ENCODE measurements around the gene TERB2. TPM values are rescaled to one million over a fixed set of nuclear protein-coding genes. Genes with fewer than 3 reads are reported as not detected.
"Not testable (repeated sequence)": the region's sequence is repeated elsewhere in the genome, so short reads cannot be mapped to it uniquely, and the experiment has no call there.

The TERB2 gene
- polyA plus RNA-seq, 1 donor (not counting 4 experiments of a cell fraction or from before 2014, with no cell fraction given) = not detected

DNA sequence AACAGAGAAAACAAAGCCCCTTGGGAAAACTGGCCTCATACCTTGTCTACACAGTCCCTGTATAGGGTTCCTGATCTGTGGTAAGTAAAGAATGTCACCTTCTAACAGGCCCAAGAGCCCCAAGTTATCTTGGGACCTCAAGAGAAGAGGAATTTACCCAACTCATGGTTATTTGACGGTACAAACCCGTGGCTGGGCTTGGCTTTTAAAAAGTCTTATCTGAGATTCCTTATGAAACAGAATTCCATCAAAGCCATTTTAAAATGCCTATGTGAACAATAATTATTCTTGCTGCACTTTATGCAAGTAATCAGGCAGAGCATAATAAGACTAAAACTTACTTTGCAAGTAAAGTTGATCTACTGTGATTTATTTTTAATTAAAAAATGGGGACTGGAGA, 52.6 kb downstream of the TERB2 start:
- no peaks in the 10 kb centered on the region for H3K27me3 ChIP-seq (ENCODE audit: control insufficient read depth, extremely low read depth, insufficient read depth, low read length)
- no peak overlapping the region for H3K4me2 ChIP-seq (ENCODE audit: control insufficient read depth, extremely low read depth, insufficient read depth, low read depth, low read length)
- no peak overlapping the region for H3K27ac ChIP-seq (ENCODE audit: control insufficient read depth, insufficient read depth, low read length)
- no peak overlapping the region for H3K9ac ChIP-seq (ENCODE audit: control insufficient read depth, extremely low read depth, insufficient read depth, low read length)
- dilution Hi-C loops (cut with MboI; ENCODE audit: extremely low pct_ligation_motif_present, low sequenced_read_pairs) = no loop called here
- no peaks in the 10 kb centered on the region for H3K9me3 ChIP-seq (ENCODE audit: control insufficient read depth, low read depth, low read length)
- H2AFZ ChIP-seq (ENCODE audit: control insufficient read depth, low read length) = no peak overlapping the region
- H3K36me3 ChIP-seq (ENCODE audit: control insufficient read depth in 2 of 2, extremely low read depth in 1 of 2, insufficient read depth in 2 of 2, low read length in 2 of 2) = no peaks in the 10 kb centered on the region
- H4K20me1 ChIP-seq (ENCODE audit: control insufficient read depth, extremely low read depth, insufficient read depth, low read length) = no peaks in the 10 kb centered on the region
- H3K4me1 ChIP-seq (ENCODE audit: control insufficient read depth, extremely low read depth, insufficient read depth, low read length) = no peaks in the 10 kb centered on the region
- no peaks in the 10 kb centered on the region for H3K9me1 ChIP-seq (ENCODE audit: control insufficient read depth, extremely low read depth, insufficient read depth, low read length)
- no peak for FAIRE-seq
- no peak for DNase-seq (ENCODE audit: low read depth, low spot score)
- H3K4me3 ChIP-seq (ENCODE audit: control insufficient read depth in 2 of 3, extremely low read depth in 1 of 3, insufficient read depth in 2 of 3, low read depth in 1 of 3, low read length in 3 of 3) = no peak overlapping the region
- TF ChIP-seq CTCF (optimal IDR thresholded peaks at IDR 0.05 in 1 of 3, IDR thresholded peaks at IDR 0.05 in 1 of 3, conservative IDR thresholded peaks at IDR 0.05 in 1 of 3; ENCODE audit: extremely low read depth in 1 of 3, insufficient read depth in 2 of 3, low read length in 3 of 3) = no peak
- TF ChIP-seq EZH2 (IDR thresholded peaks at IDR 0.05; ENCODE audit: low read length) = no peak
- H3K79me2 ChIP-seq (ENCODE audit: control insufficient read depth, insufficient read depth, low read length) = no peaks in the 10 kb centered on the region

DNA sequence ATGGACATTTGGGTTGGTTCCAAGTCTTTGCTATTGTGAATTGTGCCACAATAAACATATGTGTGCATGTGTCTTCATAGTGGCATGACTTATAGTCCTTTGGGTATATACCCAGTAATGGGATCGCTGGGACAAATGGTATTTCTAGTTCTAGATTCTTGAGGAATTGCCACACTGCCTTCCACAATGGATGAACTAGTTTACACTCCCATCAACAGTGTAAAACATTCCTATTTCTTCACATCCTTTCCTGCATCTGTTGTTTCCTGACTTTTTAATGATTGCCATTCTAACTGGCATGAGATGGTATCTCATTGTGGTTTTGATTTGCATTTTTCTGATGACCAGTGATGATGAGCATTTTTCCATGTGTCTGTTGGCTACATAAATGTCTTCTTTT, 58.6 kb downstream of the TERB2 start:
- H3K27me3 ChIP-seq (ENCODE audit: control insufficient read depth, extremely low read depth, insufficient read depth, low read length); DNase-seq (ENCODE audit: low read depth, low spot score); H3K9me1 ChIP-seq (ENCODE audit: control insufficient read depth, extremely low read depth, insufficient read depth, low read length); H3K27ac ChIP-seq (ENCODE audit: control insufficient read depth, insufficient read depth, low read length); H3K4me3 ChIP-seq (ENCODE audit: control insufficient read depth in 2 of 3, extremely low read depth in 1 of 3, insufficient read depth in 2 of 3, low read depth in 1 of 3, low read length in 3 of 3); FAIRE-seq; H2AFZ ChIP-seq (ENCODE audit: control insufficient read depth, low read length); H3K4me2 ChIP-seq (ENCODE audit: control insufficient read depth, extremely low read depth, insufficient read depth, low read depth, low read length); H3K9ac ChIP-seq (ENCODE audit: control insufficient read depth, extremely low read depth, insufficient read depth, low read length); H4K20me1 ChIP-seq (ENCODE audit: control insufficient read depth, extremely low read depth, insufficient read depth, low read length); H3K4me1 ChIP-seq (ENCODE audit: control insufficient read depth, extremely low read depth, insufficient read depth, low read length); dilution Hi-C loops (cut with MboI; ENCODE audit: extremely low pct_ligation_motif_present, low sequenced_read_pairs); H3K9me3 ChIP-seq (ENCODE audit: control insufficient read depth, low read depth, low read length); H3K36me3 ChIP-seq (ENCODE audit: control insufficient read depth in 2 of 2, extremely low read depth in 1 of 2, insufficient read depth in 2 of 2, low read length in 2 of 2); H3K79me2 ChIP-seq (ENCODE audit: control insufficient read depth, insufficient read depth, low read length): not testable (repeated sequence)

GRCh38 chr15:45020222-45020900, 63.9 kb downstream of the TERB2 start:
- H3K27ac ChIP-seq (ENCODE audit: control insufficient read depth, insufficient read depth, low read length); H3K27me3 ChIP-seq (ENCODE audit: control insufficient read depth, extremely low read depth, insufficient read depth, low read length); H2AFZ ChIP-seq (ENCODE audit: control insufficient read depth, low read length); H3K79me2 ChIP-seq (ENCODE audit: control insufficient read depth, insufficient read depth, low read length); H3K9me3 ChIP-seq (ENCODE audit: control insufficient read depth, low read depth, low read length); H3K4me3 ChIP-seq (ENCODE audit: control insufficient read depth in 2 of 3, extremely low read depth in 1 of 3, insufficient read depth in 2 of 3, low read depth in 1 of 3, low read length in 3 of 3); H3K4me2 ChIP-seq (ENCODE audit: control insufficient read depth, extremely low read depth, insufficient read depth, low read depth, low read length); H3K4me1 ChIP-seq (ENCODE audit: control insufficient read depth, extremely low read depth, insufficient read depth, low read length); H3K9ac ChIP-seq (ENCODE audit: control insufficient read depth, extremely low read depth, insufficient read depth, low read length); H4K20me1 ChIP-seq (ENCODE audit: control insufficient read depth, extremely low read depth, insufficient read depth, low read length); H3K36me3 ChIP-seq (ENCODE audit: control insufficient read depth in 2 of 2, extremely low read depth in 1 of 2, insufficient read depth in 2 of 2, low read length in 2 of 2); DNase-seq (ENCODE audit: low read depth, low spot score); H3K9me1 ChIP-seq (ENCODE audit: control insufficient read depth, extremely low read depth, insufficient read depth, low read length); FAIRE-seq; dilution Hi-C loops (cut with MboI; ENCODE audit: extremely low pct_ligation_motif_present, low sequenced_read_pairs): not testable (repeated sequence)

DNA sequence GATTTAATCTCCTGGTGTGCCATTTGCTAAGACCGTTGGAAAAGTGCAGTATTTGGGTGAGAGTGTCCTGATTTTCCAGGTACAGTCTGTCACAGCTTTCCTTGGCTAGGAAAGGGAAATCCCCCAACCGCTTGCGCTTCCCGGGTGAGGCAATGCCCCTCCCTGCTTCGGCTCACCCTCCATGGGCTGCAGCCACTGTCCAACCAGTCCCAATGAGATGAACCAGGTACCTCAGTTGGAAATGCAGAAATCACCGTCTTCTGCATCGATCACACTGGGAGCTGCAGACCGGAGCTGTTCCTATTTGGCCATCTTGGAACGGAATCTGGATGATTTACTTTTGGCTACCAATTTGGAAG, 64.4 kb downstream of the TERB2 start:
- H3K4me2 ChIP-seq (ENCODE audit: control insufficient read depth, extremely low read depth, insufficient read depth, low read depth, low read length); H3K4me1 ChIP-seq (ENCODE audit: control insufficient read depth, extremely low read depth, insufficient read depth, low read length); H4K20me1 ChIP-seq (ENCODE audit: control insufficient read depth, extremely low read depth, insufficient read depth, low read length); DNase-seq (ENCODE audit: low read depth, low spot score); H3K9me3 ChIP-seq (ENCODE audit: control insufficient read depth, low read depth, low read length); FAIRE-seq; H3K9me1 ChIP-seq (ENCODE audit: control insufficient read depth, extremely low read depth, insufficient read depth, low read length); H3K79me2 ChIP-seq (ENCODE audit: control insufficient read depth, insufficient read depth, low read length); H3K27me3 ChIP-seq (ENCODE audit: control insufficient read depth, extremely low read depth, insufficient read depth, low read length); H3K36me3 ChIP-seq (ENCODE audit: control insufficient read depth in 2 of 2, extremely low read depth in 1 of 2, insufficient read depth in 2 of 2, low read length in 2 of 2); H3K9ac ChIP-seq (ENCODE audit: control insufficient read depth, extremely low read depth, insufficient read depth, low read length); H2AFZ ChIP-seq (ENCODE audit: control insufficient read depth, low read length); H3K27ac ChIP-seq (ENCODE audit: control insufficient read depth, insufficient read depth, low read length); H3K4me3 ChIP-seq (ENCODE audit: control insufficient read depth in 2 of 3, extremely low read depth in 1 of 3, insufficient read depth in 2 of 3, low read depth in 1 of 3, low read length in 3 of 3); dilution Hi-C loops (cut with MboI; ENCODE audit: extremely low pct_ligation_motif_present, low sequenced_read_pairs): not testable (repeated sequence)
